NB4 (cell line): ENCODE measurements around the gene NCK2.

ENCODE experiments used
- CTCF ChIP-seq: IDR thresholded peaks from one replicate; pipeline ENCODE4 v1.5.1; 2012; ENCODE audit warnings: low read depth, low read length
- POLR2A ChIP-seq: IDR thresholded peaks from 2 replicates; pipeline ENCODE4 v1.6.1; 2011; ENCODE audit warnings: mild to moderate bottlenecking; ENCODE audit not compliant: insufficient read length; ENCODE audit errors: extremely low read depth
- TF ChIP-seq, protein P1 (sequence below): IDR thresholded peaks from 2 replicates; pipeline ENCODE4 v1.6.1; 2011; ENCODE audit warnings: low read depth, low read length

DNA sequence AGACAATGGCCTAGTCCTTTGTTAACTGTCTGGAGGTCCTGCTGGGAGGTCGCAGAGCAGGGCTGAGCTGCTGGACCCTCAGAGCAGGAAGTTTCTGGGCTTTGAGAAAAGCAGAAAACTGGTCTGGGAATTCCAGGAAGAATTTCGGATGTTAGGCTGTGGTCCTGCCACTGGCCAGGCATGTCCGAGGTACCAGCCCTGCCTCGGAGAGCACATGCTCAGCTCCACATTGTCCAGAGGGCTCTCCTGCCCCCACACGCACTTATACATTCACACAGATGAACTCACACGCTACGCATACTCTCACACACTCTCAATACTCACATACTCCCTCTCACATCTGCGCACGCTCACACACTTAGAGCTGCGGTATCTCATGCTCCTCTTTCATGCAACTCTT is 146.1 kb downstream of the NCK2 start:
- no peak for TF ChIP-seq CTCF
- TF ChIP-seq POLR2A: no peak
- TF ChIP-seq, protein P1, sequence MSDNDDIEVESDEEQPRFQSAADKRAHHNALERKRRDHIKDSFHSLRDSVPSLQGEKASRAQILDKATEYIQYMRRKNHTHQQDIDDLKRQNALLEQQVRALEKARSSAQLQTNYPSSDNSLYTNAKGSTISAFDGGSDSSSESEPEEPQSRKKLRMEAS: no peak
